HepG2 (cell line): ENCODE data around the gene MRPL38. TPM values are rescaled to one million over a fixed set of nuclear protein-coding genes. Genes with fewer than 3 reads are reported as not detected.

Source experiments
- ARID3A ChIP-seq: IDR thresholded peaks from 2 replicates; pipeline ENCODE4 v1.6.1; 2012; ENCODE audit warnings: low read depth, low read length, improper control_type of control experiment
- BRD4 ChIP-seq: sonication (generic); formaldehyde crosslinking; IDR thresholded peaks from 2 replicates; pipeline ENCODE4 v1.4.0; 2020; ENCODE audit warnings: missing genetic modification reagents
- FOXA1 ChIP-seq, 2 experiments: fragments of 450-650 bp in 1 of 2; sonication (generic) in 1 of 2; formaldehyde crosslinking in 1 of 2; IDR thresholded peaks; 2 replicates each; pipeline versions ENCODE4 v1.4.0 to v1.6.1; 2016 to 2020; ENCODE audit warnings: missing genetic modification reagents in 1 of 2
- ISX ChIP-seq: sonication (generic); formaldehyde crosslinking; conservative IDR thresholded peaks from 2 replicates; pipeline ENCODE4 v1.5.0; 2020; ENCODE audit warnings: missing genetic modification reagents
- KAT7 ChIP-seq: IDR thresholded peaks from 2 replicates; pipeline ENCODE4 v1.6.1; 2018; ENCODE audit warnings: borderline replicate concordance, missing compliant biosample characterization
- KMT2B ChIP-seq: IDR thresholded peaks from 2 replicates; pipeline ENCODE4 v1.6.1; 2016; ENCODE audit warnings: missing genetic modification reagents, missing compliant biosample characterization
- MLLT10 ChIP-seq: sonication (generic); formaldehyde crosslinking; IDR thresholded peaks from 2 replicates; pipeline ENCODE4 v1.4.0; 2020; ENCODE audit warnings: missing genetic modification reagents
- NFATC3 ChIP-seq: sonication (generic); formaldehyde crosslinking; IDR thresholded peaks from 2 replicates; pipeline ENCODE4 v1.5.1; 2020; ENCODE audit warnings: mild to moderate bottlenecking, missing genetic modification reagents
- SOX5 ChIP-seq: IDR thresholded peaks from 2 replicates; pipeline ENCODE4 v1.6.1; 2016; ENCODE audit warnings: borderline replicate concordance
- ZBTB38 ChIP-seq: sonication (generic); formaldehyde crosslinking; IDR thresholded peaks from 2 replicates; pipeline ENCODE4 v1.5.1; 2020; ENCODE audit warnings: mild to moderate bottlenecking, missing genetic modification reagents
- ZFY ChIP-seq: sonication (generic); formaldehyde crosslinking; IDR thresholded peaks from 2 replicates; pipeline ENCODE4 v1.4.0; 2020; ENCODE audit warnings: missing genetic modification reagents
- polyA plus RNA-seq, 8 experiments: library from polyadenylated mRNA; depleted of rRNA in 3 of 8; stranded (reverse) in 7 of 8; unstranded in 1 of 8; fragments of >200 nt; fragmentation: Illumina TruSeq in 4 of 8; extraction: Trizol in 4 of 8; gene quantifications; 2 replicates each; pipeline versions ENCODE4 v1.2.1 to v1.2.3, GENCODE V29; 2011 to 2016; ENCODE audit warnings: low read depth in 4 of 8, missing spikeins in 1 of 8, mixed read lengths in 1 of 8; ENCODE audit not compliant: insufficient read depth in 1 of 8
- total RNA-seq, 5 experiments: library from RNA; depleted of rRNA; stranded (reverse); fragments of >200 nt; fragmentation: Illumina TruSeq; extraction: Trizol; gene quantifications; 2 replicates each; pipeline ENCODE4 v1.2.3, GENCODE V29; 2016; ENCODE audit warnings: low read depth in 1 of 5
- TF ChIP-seq, protein P1 (sequence below): IDR thresholded peaks from 2 replicates; pipeline ENCODE4 v1.6.1; 2016; ENCODE audit warnings: mild to moderate bottlenecking
- TF ChIP-seq, protein P2 (sequence below): sonication (generic); formaldehyde crosslinking; IDR thresholded peaks from 2 replicates; pipeline ENCODE4 v1.5.0; 2020; ENCODE audit warnings: missing genetic modification reagents
- TF ChIP-seq, protein P3 (sequence below): sonication (generic); formaldehyde crosslinking; IDR thresholded peaks from 2 replicates; pipeline ENCODE4 v1.5.1; 2020; ENCODE audit warnings: missing genetic modification reagents, mild to moderate bottlenecking, borderline replicate concordance
- TF ChIP-seq, protein P4 (sequence below): sonication (generic); formaldehyde crosslinking; IDR thresholded peaks from 2 replicates; pipeline ENCODE4 v1.4.0; 2020; ENCODE audit warnings: missing genetic modification reagents

The MRPL38 gene
- total and polyA plus RNA-seq, 2 of the 13 experiments (the other 11 are each of a cell fraction or from before 2014, with no cell fraction given): 83.7 to 125 TPM

DNA sequence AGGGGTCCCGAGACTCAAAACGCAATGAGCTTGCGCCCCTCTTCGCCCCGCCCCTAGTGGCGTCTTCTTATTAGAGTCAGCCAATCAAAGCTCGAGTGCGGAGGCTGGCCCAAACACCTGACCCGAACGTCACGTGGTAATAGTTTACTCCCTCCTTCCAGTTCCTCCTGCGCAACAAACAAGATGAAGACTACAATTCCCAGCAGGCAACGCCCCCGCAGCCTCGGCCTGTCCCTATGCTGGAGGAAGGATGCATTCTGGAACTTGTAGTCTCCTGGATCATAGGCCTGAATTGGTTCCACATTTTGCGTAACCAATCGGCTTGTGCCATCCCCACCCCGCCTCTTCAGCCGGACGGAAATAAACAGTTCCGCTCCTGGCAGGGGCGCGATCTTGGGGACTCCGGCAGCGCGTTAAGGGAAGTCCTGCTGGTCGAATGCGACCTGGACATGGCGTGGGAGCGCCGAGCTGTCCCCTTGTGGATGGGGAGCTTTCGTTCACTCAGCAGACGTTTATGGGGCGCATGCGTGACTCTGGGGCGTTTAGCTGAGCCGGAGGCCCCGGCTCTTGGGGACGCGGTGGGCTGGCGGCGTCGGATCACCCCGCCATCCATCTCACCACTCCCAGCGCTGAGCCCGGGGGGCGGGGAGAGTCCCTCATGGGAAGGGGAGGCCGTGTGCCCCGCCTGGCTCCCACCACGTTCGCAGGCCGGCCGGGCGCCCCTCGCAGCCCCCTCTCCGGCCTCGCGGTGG is 49.2 kb downstream of the MRPL38 start, which contains the start of gene WBP2 (continued):
- TF ChIP-seq MLLT10 (CRISPR knock-in tag): no peak
- TF ChIP-seq BRD4 (CRISPR knock-in tag): no peak; the same call in 1 of the 2 replicates
- TF ChIP-seq, protein P1, sequence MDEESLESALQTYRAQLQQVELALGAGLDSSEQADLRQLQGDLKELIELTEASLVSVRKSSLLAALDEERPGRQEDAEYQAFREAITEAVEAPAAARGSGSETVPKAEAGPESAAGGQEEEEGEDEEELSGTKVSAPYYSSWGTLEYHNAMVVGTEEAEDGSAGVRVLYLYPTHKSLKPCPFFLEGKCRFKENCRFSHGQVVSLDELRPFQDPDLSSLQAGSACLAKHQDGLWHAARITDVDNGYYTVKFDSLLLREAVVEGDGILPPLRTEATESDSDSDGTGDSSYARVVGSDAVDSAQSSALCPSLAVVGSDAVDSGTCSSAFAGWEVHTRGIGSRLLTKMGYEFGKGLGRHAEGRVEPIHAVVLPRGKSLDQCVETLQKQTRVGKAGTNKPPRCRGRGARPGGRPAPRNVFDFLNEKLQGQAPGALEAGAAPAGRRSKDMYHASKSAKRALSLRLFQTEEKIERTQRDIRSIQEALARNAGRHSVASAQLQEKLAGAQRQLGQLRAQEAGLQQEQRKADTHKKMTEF (CRISPR knock-in tag): peak; percentile 91
- peak; percentile 36; the same call in 1 of the 2 replicates for TF ChIP-seq ARID3A
- peak; percentile 46; the same call in 1 of the 2 replicates for TF ChIP-seq SOX5 (CRISPR knock-in tag)
- TF ChIP-seq, protein P2, sequence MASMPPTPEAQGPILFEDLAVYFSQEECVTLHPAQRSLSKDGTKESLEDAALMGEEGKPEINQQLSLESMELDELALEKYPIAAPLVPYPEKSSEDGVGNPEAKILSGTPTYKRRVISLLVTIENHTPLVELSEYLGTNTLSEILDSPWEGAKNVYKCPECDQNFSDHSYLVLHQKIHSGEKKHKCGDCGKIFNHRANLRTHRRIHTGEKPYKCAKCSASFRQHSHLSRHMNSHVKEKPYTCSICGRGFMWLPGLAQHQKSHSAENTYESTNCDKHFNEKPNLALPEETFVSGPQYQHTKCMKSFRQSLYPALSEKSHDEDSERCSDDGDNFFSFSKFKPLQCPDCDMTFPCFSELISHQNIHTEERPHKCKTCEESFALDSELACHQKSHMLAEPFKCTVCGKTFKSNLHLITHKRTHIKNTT (CRISPR knock-in tag): peak; percentile 98; the same call in 1 of the 2 replicates
- peak; percentile 89 for TF ChIP-seq ZFY
- no peak for TF ChIP-seq NFATC3 (CRISPR knock-in tag)
- TF ChIP-seq ISX: no peak; the same call in 1 of the 2 replicates
- TF ChIP-seq ZBTB38 (CRISPR knock-in tag): peak; percentile 89
- TF ChIP-seq, protein P3, sequence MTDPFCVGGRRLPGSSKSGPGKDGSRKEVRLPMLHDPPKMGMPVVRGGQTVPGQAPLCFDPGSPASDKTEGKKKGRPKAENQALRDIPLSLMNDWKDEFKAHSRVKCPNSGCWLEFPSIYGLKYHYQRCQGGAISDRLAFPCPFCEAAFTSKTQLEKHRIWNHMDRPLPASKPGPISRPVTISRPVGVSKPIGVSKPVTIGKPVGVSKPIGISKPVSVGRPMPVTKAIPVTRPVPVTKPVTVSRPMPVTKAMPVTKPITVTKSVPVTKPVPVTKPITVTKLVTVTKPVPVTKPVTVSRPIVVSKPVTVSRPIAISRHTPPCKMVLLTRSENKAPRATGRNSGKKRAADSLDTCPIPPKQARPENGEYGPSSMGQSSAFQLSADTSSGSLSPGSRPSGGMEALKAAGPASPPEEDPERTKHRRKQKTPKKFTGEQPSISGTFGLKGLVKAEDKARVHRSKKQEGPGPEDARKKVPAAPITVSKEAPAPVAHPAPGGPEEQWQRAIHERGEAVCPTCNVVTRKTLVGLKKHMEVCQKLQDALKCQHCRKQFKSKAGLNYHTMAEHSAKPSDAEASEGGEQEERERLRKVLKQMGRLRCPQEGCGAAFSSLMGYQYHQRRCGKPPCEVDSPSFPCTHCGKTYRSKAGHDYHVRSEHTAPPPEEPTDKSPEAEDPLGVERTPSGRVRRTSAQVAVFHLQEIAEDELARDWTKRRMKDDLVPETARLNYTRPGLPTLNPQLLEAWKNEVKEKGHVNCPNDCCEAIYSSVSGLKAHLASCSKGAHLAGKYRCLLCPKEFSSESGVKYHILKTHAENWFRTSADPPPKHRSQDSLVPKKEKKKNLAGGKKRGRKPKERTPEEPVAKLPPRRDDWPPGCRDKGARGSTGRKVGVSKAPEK: no peak
- TF ChIP-seq KAT7: peak; percentile 61; the same call in 1 of the 2 replicates
- no peak for TF ChIP-seq FOXA1 (IDR thresholded peaks at IDR 0.05)
- peak; percentile 72 for TF ChIP-seq FOXA1 (CRISPR knock-in tag; IDR thresholded peaks at IDR 0.05)
- TF ChIP-seq, protein P4, sequence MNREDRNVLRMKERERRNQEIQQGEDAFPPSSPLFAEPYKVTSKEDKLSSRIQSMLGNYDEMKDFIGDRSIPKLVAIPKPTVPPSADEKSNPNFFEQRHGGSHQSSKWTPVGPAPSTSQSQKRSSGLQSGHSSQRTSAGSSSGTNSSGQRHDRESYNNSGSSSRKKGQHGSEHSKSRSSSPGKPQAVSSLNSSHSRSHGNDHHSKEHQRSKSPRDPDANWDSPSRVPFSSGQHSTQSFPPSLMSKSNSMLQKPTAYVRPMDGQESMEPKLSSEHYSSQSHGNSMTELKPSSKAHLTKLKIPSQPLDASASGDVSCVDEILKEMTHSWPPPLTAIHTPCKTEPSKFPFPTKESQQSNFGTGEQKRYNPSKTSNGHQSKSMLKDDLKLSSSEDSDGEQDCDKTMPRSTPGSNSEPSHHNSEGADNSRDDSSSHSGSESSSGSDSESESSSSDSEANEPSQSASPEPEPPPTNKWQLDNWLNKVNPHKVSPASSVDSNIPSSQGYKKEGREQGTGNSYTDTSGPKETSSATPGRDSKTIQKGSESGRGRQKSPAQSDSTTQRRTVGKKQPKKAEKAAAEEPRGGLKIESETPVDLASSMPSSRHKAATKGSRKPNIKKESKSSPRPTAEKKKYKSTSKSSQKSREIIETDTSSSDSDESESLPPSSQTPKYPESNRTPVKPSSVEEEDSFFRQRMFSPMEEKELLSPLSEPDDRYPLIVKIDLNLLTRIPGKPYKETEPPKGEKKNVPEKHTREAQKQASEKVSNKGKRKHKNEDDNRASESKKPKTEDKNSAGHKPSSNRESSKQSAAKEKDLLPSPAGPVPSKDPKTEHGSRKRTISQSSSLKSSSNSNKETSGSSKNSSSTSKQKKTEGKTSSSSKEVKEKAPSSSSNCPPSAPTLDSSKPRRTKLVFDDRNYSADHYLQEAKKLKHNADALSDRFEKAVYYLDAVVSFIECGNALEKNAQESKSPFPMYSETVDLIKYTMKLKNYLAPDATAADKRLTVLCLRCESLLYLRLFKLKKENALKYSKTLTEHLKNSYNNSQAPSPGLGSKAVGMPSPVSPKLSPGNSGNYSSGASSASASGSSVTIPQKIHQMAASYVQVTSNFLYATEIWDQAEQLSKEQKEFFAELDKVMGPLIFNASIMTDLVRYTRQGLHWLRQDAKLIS (CRISPR knock-in tag): no peak
- TF ChIP-seq KMT2B: peak; percentile 40; the same call in 1 of the 2 replicates
